Activated naive CD8-positive, alpha-beta T cell treated with anti-CD3 and anti-CD28 coated beads, Interleukin-2, amount 10 ng/mL, durations not matched to agents 7 days and 5 days (primary cell): ENCODE results near the gene GADL1. TPM values are rescaled to one million over a fixed set of nuclear protein-coding genes. Genes with fewer than 3 reads are reported as not detected.

Source experiments
- ATAC-seq: fragments of 150-1000 bp; cut with Tn5 transposase; one replicate; pipeline ENCODE4 v1.10.0; 2021; ENCODE audit warnings: low read depth, moderate library complexity
- POLR2A ChIA-PET: fragments of 350-600 bp; sonication (Branson Sonifier 250); formaldehyde crosslinking; loops from one replicate; lab custom pipeline; 2021; ENCODE audit warnings: antibody characterized with exemption; lab: Charles Lee
- DNase-seq: peaks from one replicate; pipeline ENCODE4 v3.0.0; 2021
- H3K27ac Mint-ChIP-seq: one replicate; pipeline ENCODE4 v1.8.0; 2022; ENCODE audit warnings: mild to moderate bottlenecking, mixed read lengths
- H3K27me3 Mint-ChIP-seq: one replicate; pipeline ENCODE4 v1.8.0; 2022; ENCODE audit warnings: mild to moderate bottlenecking, moderate library complexity, mixed read lengths
- H3K36me3 Mint-ChIP-seq: one replicate; pipeline ENCODE4 v1.8.0; 2021; ENCODE audit warnings: mild to moderate bottlenecking, mixed read lengths
- H3K4me1 Mint-ChIP-seq: one replicate; pipeline ENCODE4 v1.8.0; 2021; ENCODE audit warnings: mixed read lengths
- H3K4me3 Mint-ChIP-seq: one replicate; pipeline ENCODE4 v1.8.0; 2022; ENCODE audit warnings: mild to moderate bottlenecking, moderate library complexity, mixed read lengths
- H3K9me3 Mint-ChIP-seq: one replicate; pipeline ENCODE4 v1.8.0; 2021; ENCODE audit warnings: mixed read lengths
- total RNA-seq, 2 experiments: library from RNA; stranded (reverse); gene quantifications; one replicate each; pipeline ENCODE4 v1.2.3, GENCODE V29; 2021

Gene GADL1
- total RNA-seq, 2 experiments from 2014 or later = not detected

- Mint-ChIP-seq H3K36me3 (no peaks in the 10 kb centered on the region), H3K27ac (no peak overlapping the region), H3K4me3 (no peak overlapping the region), H3K4me1 (no peaks in the 10 kb centered on the region), H3K27me3 (peaks cover 4% of the 10 kb centered on the region), H3K9me3 (peaks cover 1% of the 10 kb centered on the region)
- POLR2A ChIA-PET = no interaction called here
- ATAC-seq (no peak), DNase-seq (no peak)
Measured at GRCh38 chr3:30819067-30819798, 75.2 kb downstream of the GADL1 start.

GRCh38 chr3:30813734-30814133 is 80.7 kb downstream of the GADL1 start:
- Mint-ChIP-seq H3K27me3 (no peaks in the 10 kb centered on the region), H3K9me3 (peaks cover 1% of the 10 kb centered on the region), H3K4me3 (no peak overlapping the region), H3K4me1 (no peaks in the 10 kb centered on the region), H3K36me3 (peaks cover 1% of the 10 kb centered on the region), H3K27ac (no peak overlapping the region)
- ATAC-seq = no peak
- POLR2A ChIA-PET = no interaction called here
- DNase-seq = no peak

GRCh38 chr3:30811151-30811795 is 83.2 kb downstream of the GADL1 start:
- H3K36me3 Mint-ChIP-seq = peaks cover 1% of the 10 kb centered on the region
- H3K27me3 Mint-ChIP-seq = no peaks in the 10 kb centered on the region
- no peak for DNase-seq
- H3K4me3 Mint-ChIP-seq = no peak overlapping the region
- no peaks in the 10 kb centered on the region for H3K4me1 Mint-ChIP-seq
- ATAC-seq = no peak
- POLR2A ChIA-PET = no interaction called here
- H3K27ac Mint-ChIP-seq = no peak overlapping the region
- peaks cover under 1% of the 10 kb centered on the region for H3K9me3 Mint-ChIP-seq

- ATAC-seq = no peak
- no peak overlapping the region for H3K27ac Mint-ChIP-seq
Measured at GRCh38 chr3:30810625-30811024, 83.8 kb downstream of the GADL1 start.

GRCh38 chr3:30805695-30806094 is 88.8 kb downstream of the GADL1 start:
- Mint-ChIP-seq H3K4me1 (no peaks in the 10 kb centered on the region), H3K27me3 (no peaks in the 10 kb centered on the region), H3K27ac (no peak overlapping the region), H3K9me3 (peaks cover 5% of the 10 kb centered on the region), H3K36me3 (peaks cover 1% of the 10 kb centered on the region), H3K4me3 (no peak overlapping the region)
- no peak for DNase-seq
- ATAC-seq = no peak
- POLR2A ChIA-PET = no interaction called here

More at GRCh38 chr3:30810625-30811024, 83.8 kb downstream of the GADL1 start:
- POLR2A ChIA-PET = no interaction called here
- Mint-ChIP-seq H3K36me3 (peaks cover 1% of the 10 kb centered on the region), H3K9me3 (no peaks in the 10 kb centered on the region), H3K4me3 (no peak overlapping the region), H3K27me3 (no peaks in the 10 kb centered on the region), H3K4me1 (no peaks in the 10 kb centered on the region)
- DNase-seq = no peak

GRCh38 chr3:30804984-30805383 is 89.5 kb downstream of the GADL1 start:
- Mint-ChIP-seq H3K36me3 (peaks cover 2% of the 10 kb centered on the region), H3K4me1 (no peaks in the 10 kb centered on the region), H3K27ac (no peak overlapping the region), H3K27me3 (no peaks in the 10 kb centered on the region), H3K9me3 (peaks cover 5% of the 10 kb centered on the region), H3K4me3 (no peak overlapping the region)
- no peak for ATAC-seq
- DNase-seq = no peak
- POLR2A ChIA-PET = no interaction called here

- POLR2A ChIA-PET = no interaction called here
- ATAC-seq = no peak
- no peak for DNase-seq
- H3K27ac Mint-ChIP-seq = no peak overlapping the region
- H3K9me3 Mint-ChIP-seq = no peaks in the 10 kb centered on the region
- no peaks in the 10 kb centered on the region for H3K4me1 Mint-ChIP-seq
- H3K36me3 Mint-ChIP-seq = no peaks in the 10 kb centered on the region
- H3K27me3 Mint-ChIP-seq = peaks cover 5% of the 10 kb centered on the region
- H3K4me3 Mint-ChIP-seq = no peak overlapping the region
Measured at GRCh38 chr3:30795176-30795575, 99.3 kb downstream of the GADL1 start.

GRCh38 chr3:30793740-30794139 is 100.7 kb downstream of the GADL1 start:
- ATAC-seq (no peak), DNase-seq (no peak)
- no peaks in the 10 kb centered on the region for H3K4me1 Mint-ChIP-seq
- no peaks in the 10 kb centered on the region for H3K36me3 Mint-ChIP-seq
- H3K4me3 Mint-ChIP-seq = no peak overlapping the region
- no peaks in the 10 kb centered on the region for H3K9me3 Mint-ChIP-seq
- POLR2A ChIA-PET = no interaction called here
- no peak overlapping the region for H3K27ac Mint-ChIP-seq
- H3K27me3 Mint-ChIP-seq = peaks cover 5% of the 10 kb centered on the region

- no peak overlapping the region for H3K27ac Mint-ChIP-seq
- POLR2A ChIA-PET = no interaction called here
- no peak overlapping the region for H3K4me3 Mint-ChIP-seq
- ATAC-seq = no peak
- H3K9me3 Mint-ChIP-seq = no peaks in the 10 kb centered on the region
- no peaks in the 10 kb centered on the region for H3K4me1 Mint-ChIP-seq
- H3K27me3 Mint-ChIP-seq = peaks cover 5% of the 10 kb centered on the region
- no peaks in the 10 kb centered on the region for H3K36me3 Mint-ChIP-seq
- no peak for DNase-seq
Measured at GRCh38 chr3:30790150-30790549, 104.3 kb downstream of the GADL1 start.

GRCh38 chr3:30786365-30786764 is 108.1 kb downstream of the GADL1 start:
- H3K36me3 Mint-ChIP-seq = no peaks in the 10 kb centered on the region
- H3K4me3 Mint-ChIP-seq = no peak overlapping the region
- H3K27ac Mint-ChIP-seq = no peak overlapping the region
- ATAC-seq = no peak
- POLR2A ChIA-PET = no interaction called here
- no peaks in the 10 kb centered on the region for H3K4me1 Mint-ChIP-seq
- no peak for DNase-seq
- H3K9me3 Mint-ChIP-seq = no peaks in the 10 kb centered on the region
- peaks cover 5% of the 10 kb centered on the region for H3K27me3 Mint-ChIP-seq

GRCh38 chr3:30779686-30780287 is 114.7 kb downstream of the GADL1 start:
- no peak overlapping the region for H3K4me3 Mint-ChIP-seq
- peaks cover 12% of the 10 kb centered on the region for H3K27me3 Mint-ChIP-seq
- no peaks in the 10 kb centered on the region for H3K36me3 Mint-ChIP-seq
- H3K27ac Mint-ChIP-seq = no peak overlapping the region
- H3K4me1 Mint-ChIP-seq = no peaks in the 10 kb centered on the region
- DNase-seq (no peak), ATAC-seq (no peak)
- H3K9me3 Mint-ChIP-seq = no peaks in the 10 kb centered on the region
- POLR2A ChIA-PET = no interaction called here

- Mint-ChIP-seq H3K4me1 (no peaks in the 10 kb centered on the region), H3K36me3 (no peaks in the 10 kb centered on the region), H3K9me3 (no peaks in the 10 kb centered on the region), H3K4me3 (no peak overlapping the region), H3K27me3 (peaks cover 12% of the 10 kb centered on the region), H3K27ac (no peak overlapping the region)
- no peak for ATAC-seq
- POLR2A ChIA-PET = no interaction called here
- DNase-seq = no peak
Measured at GRCh38 chr3:30778933-30779332, 115.5 kb downstream of the GADL1 start.

- Mint-ChIP-seq H3K4me1 (no peaks in the 10 kb centered on the region), H3K27me3 (peaks cover 12% of the 10 kb centered on the region), H3K4me3 (no peak overlapping the region), H3K27ac (no peak overlapping the region), H3K9me3 (no peaks in the 10 kb centered on the region), H3K36me3 (no peaks in the 10 kb centered on the region)
- POLR2A ChIA-PET = no interaction called here
- ATAC-seq = no peak
- DNase-seq = no peak
Measured at GRCh38 chr3:30777426-30778113, 116.9 kb downstream of the GADL1 start.
